Measurements from ENCODE around the gene DDX18. TPM values are rescaled to one million over a fixed set of nuclear protein-coding genes. Genes with fewer than 3 reads are reported as not detected.

Gene DDX18
- total and polyA plus RNA-seq, 10 of the 15 experiments (the other 5 are each of a cell fraction or from before 2014, with no cell fraction given): 54.3 to 110 (median 74.9) TPM

- Histone ChIP-seq H3K4me2 (ENCODE audit: control insufficient read depth, insufficient read depth) (no peak overlapping the region), H3K9me3 (replicated peaks; ENCODE audit: control insufficient read depth, insufficient read depth, low read length) (no peaks in the 10 kb centered on the region), H3K36me3 (ENCODE audit: control insufficient read depth in 2 of 2, insufficient read depth in 2 of 2, low read length in 1 of 2) (no peaks in the 10 kb centered on the region), H4K20me1 (ENCODE audit: control insufficient read depth, insufficient read depth) (no peaks in the 10 kb centered on the region), H2AFZ (ENCODE audit: control insufficient read depth, low read depth, low read length) (no peak overlapping the region), H3K79me2 (ENCODE audit: control insufficient read depth, insufficient read depth, low read length) (no peaks in the 10 kb centered on the region), H3K4me1 (ENCODE audit: control insufficient read depth, insufficient read depth, low read length) (no peaks in the 10 kb centered on the region), H3K27ac (ENCODE audit: control insufficient read depth, insufficient read depth) (no peak overlapping the region), H3K27me3 (replicated peaks in 1 of 2; ENCODE audit: control insufficient read depth in 2 of 2, insufficient read depth in 2 of 2, low read length in 1 of 2) (no peaks in the 10 kb centered on the region), H3K4me3 (no peak overlapping the region), H3K9ac (ENCODE audit: control insufficient read depth, insufficient read depth, low read length) (no peak overlapping the region)
- intact Hi-C loops (cut with micrococcal nuclease; ENCODE audit: unreplicated experiment) (no loop called here), in situ Hi-C loops (cut with MboI) (loop anchor here (10.0 kb wide), 1 partner anchor 320 kb away; no protein-coding TSS in a partner anchor)
- WGBS (ENCODE audit: insufficient coverage, insufficient replicate concordance, low lambda C conversion rate, missing lambda C conversion rate): 0% methylated on average over 2 of the region's 2 CpGs
- CTCF ChIA-PET: interaction anchor here (0.8 to 1.4 kb wide), 2 partner anchors 9 to 470 kb away, joined by 3 to 5 read pairs; no protein-coding TSS in a partner anchor
- TF ChIP-seq IKZF2 (IDR thresholded peaks at IDR 0.05) (no peak), ESRRA (IDR thresholded peaks at IDR 0.05; ENCODE audit: low read length) (no peak), JUND (IDR thresholded peaks at IDR 0.05; ENCODE audit: low read depth, low read length) (no peak), PAX8 (IDR thresholded peaks at IDR 0.05) (no peak), REST (IDR thresholded peaks at IDR 0.05; ENCODE audit: low read depth, low read length) (no peak), ZSCAN29 (IDR thresholded peaks at IDR 0.05) (no peak), ELK1 (IDR thresholded peaks at IDR 0.05; ENCODE audit: low read depth, low read length) (no peak), ZBED1 (IDR thresholded peaks at IDR 0.05; ENCODE audit: borderline replicate concordance) (no peak), MTA2 (IDR thresholded peaks at IDR 0.05; ENCODE audit: low read depth) (no peak), ZBTB40 (IDR thresholded peaks at IDR 0.05; ENCODE audit: borderline replicate concordance) (no peak), SP1 (IDR thresholded peaks at IDR 0.05; ENCODE audit: low read depth, low read length) (no peak), YY1 (IDR thresholded peaks at IDR 0.05; ENCODE audit: low read depth, low read length) (no peak), CBX5 (IDR thresholded peaks at IDR 0.05; ENCODE audit: low read depth) (no peak), POLR2A (IDR thresholded peaks at IDR 0.05; ENCODE audit: low read depth, low read length) (no peak)
- ATAC-seq (no peak), DNase-seq (ENCODE audit: low read depth, low spot score) (no peak), FAIRE-seq (no peak)
- no TSS peak for BruUV-seq (replicated peaks)
- SMC1A ChIA-PET (ENCODE audit: uncharacterized antibody, unreplicated experiment): no interaction called here
- RAD21 ChIA-PET (ENCODE audit: unreplicated experiment): no interaction called here
- POLR2A ChIA-PET: no interaction called here
These were observed 19.8 kb upstream of the DDX18 start for GRCh38 chr2:117794668-117795067.
